Measurements from ENCODE around the gene CASP5. TPM values are rescaled to one million over a fixed set of nuclear protein-coding genes. Genes with fewer than 3 reads are reported as not detected.
"Not testable (repeated sequence)": the region's sequence is repeated elsewhere in the genome, so short reads cannot be mapped to it uniquely, and the experiment has no call there.

CASP5 gene
- polyA plus RNA-seq, 2 of the 4 experiments (the other 2 are of a cell fraction): not detected

GRCh38 chr11:104979839-104980238 is 43.1 kb downstream of the CASP5 start:
- TF ChIP-seq HOXB13 (CRISPR knock-in tag; IDR thresholded peaks at IDR 0.05; ENCODE audit: low read depth) (no peak), EP300 (IDR thresholded peaks at IDR 0.05) (no peak), FOSL2 (IDR thresholded peaks at IDR 0.05) (no peak), FOSL2 (CRISPR knock-in tag; IDR thresholded peaks at IDR 0.05) (no peak), KDM5A (IDR thresholded peaks at IDR 0.05) (no peak), HEYL (CRISPR knock-in tag; IDR thresholded peaks at IDR 0.05) (no peak), TFCP2L1 (CRISPR knock-in tag; IDR thresholded peaks at IDR 0.05) (no peak), POLR2AphosphoS2 (conservative IDR thresholded peaks at IDR 0.05; ENCODE audit: low read length) (no peak), JUN (IDR thresholded peaks at IDR 0.05) (no peak), ZC3H11A (IDR thresholded peaks at IDR 0.05) (no peak), HES2 (IDR thresholded peaks at IDR 0.05) (no peak), CEBPB (IDR thresholded peaks at IDR 0.05) (no peak), USF2 (IDR thresholded peaks at IDR 0.05) (no peak), ZSCAN20 (CRISPR knock-in tag; IDR thresholded peaks at IDR 0.05) (no peak), SREBF2 (IDR thresholded peaks at IDR 0.05) (no peak)
- TF ChIP-seq, protein P1, sequence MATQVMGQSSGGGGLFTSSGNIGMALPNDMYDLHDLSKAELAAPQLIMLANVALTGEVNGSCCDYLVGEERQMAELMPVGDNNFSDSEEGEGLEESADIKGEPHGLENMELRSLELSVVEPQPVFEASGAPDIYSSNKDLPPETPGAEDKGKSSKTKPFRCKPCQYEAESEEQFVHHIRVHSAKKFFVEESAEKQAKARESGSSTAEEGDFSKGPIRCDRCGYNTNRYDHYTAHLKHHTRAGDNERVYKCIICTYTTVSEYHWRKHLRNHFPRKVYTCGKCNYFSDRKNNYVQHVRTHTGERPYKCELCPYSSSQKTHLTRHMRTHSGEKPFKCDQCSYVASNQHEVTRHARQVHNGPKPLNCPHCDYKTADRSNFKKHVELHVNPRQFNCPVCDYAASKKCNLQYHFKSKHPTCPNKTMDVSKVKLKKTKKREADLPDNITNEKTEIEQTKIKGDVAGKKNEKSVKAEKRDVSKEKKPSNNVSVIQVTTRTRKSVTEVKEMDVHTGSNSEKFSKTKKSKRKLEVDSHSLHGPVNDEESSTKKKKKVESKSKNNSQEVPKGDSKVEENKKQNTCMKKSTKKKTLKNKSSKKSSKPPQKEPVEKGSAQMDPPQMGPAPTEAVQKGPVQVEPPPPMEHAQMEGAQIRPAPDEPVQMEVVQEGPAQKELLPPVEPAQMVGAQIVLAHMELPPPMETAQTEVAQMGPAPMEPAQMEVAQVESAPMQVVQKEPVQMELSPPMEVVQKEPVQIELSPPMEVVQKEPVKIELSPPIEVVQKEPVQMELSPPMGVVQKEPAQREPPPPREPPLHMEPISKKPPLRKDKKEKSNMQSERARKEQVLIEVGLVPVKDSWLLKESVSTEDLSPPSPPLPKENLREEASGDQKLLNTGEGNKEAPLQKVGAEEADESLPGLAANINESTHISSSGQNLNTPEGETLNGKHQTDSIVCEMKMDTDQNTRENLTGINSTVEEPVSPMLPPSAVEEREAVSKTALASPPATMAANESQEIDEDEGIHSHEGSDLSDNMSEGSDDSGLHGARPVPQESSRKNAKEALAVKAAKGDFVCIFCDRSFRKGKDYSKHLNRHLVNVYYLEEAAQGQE (IDR thresholded peaks at IDR 0.05): no peak
- Histone ChIP-seq H3K9me3 (no peaks in the 10 kb centered on the region), H3K4me1 (no peaks in the 10 kb centered on the region), H3K4me2 (no peak overlapping the region), H3K27ac (no peak overlapping the region), H3K4me3 (no peak overlapping the region)
- ChIA-PET POLR2A (no interaction called here), CTCF (no interaction called here)
- FAIRE-seq (no peak), DNase-seq (ENCODE audit: low read depth in 1 of 2, low spot score in 1 of 2) (no peak), ATAC-seq (no peak)
- WGBS (ENCODE audit: missing lambda C conversion rate): 60% methylated on average over 1 of the region's 1 CpG

DNA sequence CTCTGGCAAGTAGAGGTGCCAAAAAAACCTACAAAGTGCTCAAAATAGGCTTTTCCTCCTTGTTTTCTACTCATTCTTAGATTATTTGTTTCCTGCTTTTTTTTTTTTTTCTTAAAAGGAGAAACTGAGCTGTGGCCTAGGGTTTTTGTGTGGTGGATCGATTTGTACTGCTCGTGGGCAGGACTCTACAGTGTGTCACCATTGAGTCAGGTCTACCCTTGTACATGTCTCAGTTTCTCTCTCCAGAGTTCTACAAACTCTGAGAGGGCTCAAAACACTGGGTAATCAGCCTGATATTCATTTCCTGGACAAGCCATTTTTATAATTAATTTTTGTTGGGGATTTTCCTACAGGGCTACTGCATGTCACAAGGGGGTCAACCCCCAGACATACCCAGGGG is 49.4 kb downstream of the CASP5 start:
- ChIA-PET POLR2A (no interaction called here), CTCF (no interaction called here)
- Histone ChIP-seq H3K4me3 (no peak overlapping the region), H3K27ac (no peak overlapping the region), H3K4me1 (no peaks in the 10 kb centered on the region), H3K4me2 (no peak overlapping the region), H3K9me3 (peaks cover 3% of the 10 kb centered on the region; the same call in 1 of the 3 replicates)
- no peak for FAIRE-seq
- no peak for TF ChIP-seq E2F6 (IDR thresholded peaks at IDR 0.05; ENCODE audit: borderline replicate concordance, low read depth)
- TF ChIP-seq PHF8 (IDR thresholded peaks at IDR 0.05; ENCODE audit: borderline replicate concordance, low read depth): no peak
- TF ChIP-seq, protein P2, sequence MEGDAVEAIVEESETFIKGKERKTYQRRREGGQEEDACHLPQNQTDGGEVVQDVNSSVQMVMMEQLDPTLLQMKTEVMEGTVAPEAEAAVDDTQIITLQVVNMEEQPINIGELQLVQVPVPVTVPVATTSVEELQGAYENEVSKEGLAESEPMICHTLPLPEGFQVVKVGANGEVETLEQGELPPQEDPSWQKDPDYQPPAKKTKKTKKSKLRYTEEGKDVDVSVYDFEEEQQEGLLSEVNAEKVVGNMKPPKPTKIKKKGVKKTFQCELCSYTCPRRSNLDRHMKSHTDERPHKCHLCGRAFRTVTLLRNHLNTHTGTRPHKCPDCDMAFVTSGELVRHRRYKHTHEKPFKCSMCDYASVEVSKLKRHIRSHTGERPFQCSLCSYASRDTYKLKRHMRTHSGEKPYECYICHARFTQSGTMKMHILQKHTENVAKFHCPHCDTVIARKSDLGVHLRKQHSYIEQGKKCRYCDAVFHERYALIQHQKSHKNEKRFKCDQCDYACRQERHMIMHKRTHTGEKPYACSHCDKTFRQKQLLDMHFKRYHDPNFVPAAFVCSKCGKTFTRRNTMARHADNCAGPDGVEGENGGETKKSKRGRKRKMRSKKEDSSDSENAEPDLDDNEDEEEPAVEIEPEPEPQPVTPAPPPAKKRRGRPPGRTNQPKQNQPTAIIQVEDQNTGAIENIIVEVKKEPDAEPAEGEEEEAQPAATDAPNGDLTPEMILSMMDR (IDR thresholded peaks at IDR 0.05): no peak
- no peak for TF ChIP-seq ZNF302 (CRISPR knock-in tag; IDR thresholded peaks at IDR 0.05)
- TF ChIP-seq, protein P3, sequence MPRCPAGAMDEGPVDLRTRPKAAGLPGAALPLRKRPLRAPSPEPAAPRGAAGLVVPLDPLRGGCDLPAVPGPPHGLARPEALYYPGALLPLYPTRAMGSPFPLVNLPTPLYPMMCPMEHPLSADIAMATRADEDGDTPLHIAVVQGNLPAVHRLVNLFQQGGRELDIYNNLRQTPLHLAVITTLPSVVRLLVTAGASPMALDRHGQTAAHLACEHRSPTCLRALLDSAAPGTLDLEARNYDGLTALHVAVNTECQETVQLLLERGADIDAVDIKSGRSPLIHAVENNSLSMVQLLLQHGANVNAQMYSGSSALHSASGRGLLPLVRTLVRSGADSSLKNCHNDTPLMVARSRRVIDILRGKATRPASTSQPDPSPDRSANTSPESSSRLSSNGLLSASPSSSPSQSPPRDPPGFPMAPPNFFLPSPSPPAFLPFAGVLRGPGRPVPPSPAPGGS (IDR thresholded peaks at IDR 0.05): no peak
- TF ChIP-seq, protein P1 (IDR thresholded peaks at IDR 0.05): no peak
- TF ChIP-seq SREBF2 (IDR thresholded peaks at IDR 0.05): no peak
- WGBS (ENCODE audit: missing lambda C conversion rate): 5% methylated on average over 2 of the region's 2 CpGs
- no peak for DNase-seq (ENCODE audit: low read depth in 1 of 2, low spot score in 1 of 2)
- no peak for ATAC-seq

DNA sequence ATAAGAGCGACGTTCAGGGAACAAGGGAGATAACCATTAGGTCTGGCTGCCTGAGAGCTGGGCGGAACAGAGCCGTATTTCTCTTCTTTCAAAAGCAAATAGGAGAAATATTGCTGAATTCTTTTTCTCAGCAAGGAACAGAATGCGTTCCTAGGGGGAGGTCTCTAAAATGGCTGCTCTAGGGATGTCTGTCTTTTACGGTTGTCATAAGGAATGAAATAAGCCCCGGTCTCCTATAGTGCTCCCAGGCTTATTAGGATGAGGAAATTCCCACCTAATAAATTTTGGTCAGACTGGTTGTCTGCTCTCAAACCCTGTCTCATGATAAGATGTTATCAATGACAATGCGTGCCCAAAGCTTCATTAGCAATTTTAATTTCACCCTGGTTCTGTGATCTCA is 50.0 kb downstream of the CASP5 start:
- H3K4me3 ChIP-seq; FAIRE-seq; ATAC-seq; H3K27ac ChIP-seq; H3K4me2 ChIP-seq; H3K4me1 ChIP-seq; DNase-seq (ENCODE audit: low read depth in 1 of 2, low spot score in 1 of 2); H3K9me3 ChIP-seq; POLR2A ChIA-PET; CTCF ChIA-PET: not testable (repeated sequence)
- WGBS (ENCODE audit: missing lambda C conversion rate): 79% methylated on average over 8 of the region's 8 CpGs

Measured in A549 (cell line).